ENCODE data around the gene USH1C.

USH1C gene

DNA sequence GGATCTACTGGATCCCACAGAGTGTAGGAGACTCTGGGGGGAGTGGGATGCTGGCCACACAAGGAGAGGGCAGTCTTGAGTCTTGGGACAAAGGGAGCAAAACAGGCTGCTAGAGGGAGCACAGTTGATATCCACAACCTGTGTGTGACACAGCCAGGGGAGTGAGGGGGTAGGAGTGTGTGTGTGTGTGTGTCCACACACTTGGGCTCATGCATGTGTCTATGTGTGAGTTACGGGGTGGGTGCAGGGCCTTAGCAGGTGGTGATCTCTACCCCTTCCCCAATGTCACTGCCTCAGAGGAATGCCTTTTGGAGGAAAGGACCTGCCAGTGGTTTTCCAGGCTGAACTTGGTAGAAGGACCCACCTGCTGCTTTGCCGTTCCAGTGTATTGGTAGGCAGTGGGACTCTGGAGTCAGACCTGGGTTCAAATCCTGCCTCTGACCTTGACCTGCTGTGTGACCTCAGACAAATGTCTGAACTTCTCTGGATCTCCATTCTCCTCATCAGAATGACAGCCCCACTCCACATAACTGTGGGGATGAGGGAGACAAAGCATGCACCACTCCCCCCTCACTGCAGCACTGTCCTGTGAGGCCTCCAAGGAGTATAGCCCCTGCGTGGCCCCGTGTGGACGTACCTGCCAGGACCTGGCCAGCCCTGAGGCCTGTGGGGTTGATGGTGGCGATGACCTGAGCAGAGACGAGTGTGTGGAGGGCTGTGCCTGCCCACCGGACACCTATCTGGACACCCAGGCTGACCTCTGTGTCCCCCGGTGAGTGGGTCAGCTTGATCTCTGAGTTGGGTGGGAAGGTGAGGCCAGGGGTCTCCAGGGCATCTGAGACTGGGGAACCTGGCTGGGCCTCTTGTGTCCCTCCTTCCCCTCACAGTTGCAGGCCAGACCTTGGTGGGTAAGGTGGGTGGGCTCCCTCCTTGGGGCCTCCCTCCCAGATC lies 30.2 kb upstream of the USH1C start:
- H3K36me3 Mint-ChIP-seq (ENCODE audit: low read depth), result no peaks in the 10 kb centered on the region
- H3K27ac Mint-ChIP-seq, result no peak overlapping the region
- H3K9me3 Mint-ChIP-seq, result no peaks in the 10 kb centered on the region
- no peak for DNase-seq
- peaks cover 5% of the 10 kb centered on the region for H3K27me3 Mint-ChIP-seq
- H3K4me1 Mint-ChIP-seq (ENCODE audit: low read depth), result peaks cover 2% of the 10 kb centered on the region
- no peak overlapping the region for H3K4me3 Mint-ChIP-seq

DNA sequence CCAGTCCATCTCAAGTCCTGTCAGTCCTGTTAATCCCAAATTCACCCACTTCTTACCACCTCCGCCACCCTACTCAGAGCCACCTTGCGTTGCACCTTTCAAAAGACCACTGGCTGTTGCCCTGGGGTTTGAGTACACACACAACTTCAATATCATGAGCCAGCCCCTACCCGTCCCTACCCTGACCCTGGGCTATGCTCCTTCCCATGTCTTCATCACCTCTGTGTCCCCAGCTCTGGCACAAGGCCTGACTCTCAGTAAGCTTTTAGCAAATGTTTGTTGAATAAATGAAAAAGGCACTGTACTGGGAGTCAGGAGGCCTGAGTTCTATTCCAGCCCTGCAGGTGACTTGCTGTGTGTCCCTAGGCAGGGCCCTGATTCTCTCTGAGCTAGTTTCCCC lies 29.3 kb upstream of the USH1C start:
- Mint-ChIP-seq H3K4me3 (no peak overlapping the region), H3K27me3 (peaks cover 5% of the 10 kb centered on the region), H3K4me1 (ENCODE audit: low read depth) (peaks cover 2% of the 10 kb centered on the region), H3K9me3 (no peaks in the 10 kb centered on the region), H3K36me3 (ENCODE audit: low read depth) (no peaks in the 10 kb centered on the region), H3K27ac (no peak overlapping the region)
- DNase-seq, result no peak

DNA sequence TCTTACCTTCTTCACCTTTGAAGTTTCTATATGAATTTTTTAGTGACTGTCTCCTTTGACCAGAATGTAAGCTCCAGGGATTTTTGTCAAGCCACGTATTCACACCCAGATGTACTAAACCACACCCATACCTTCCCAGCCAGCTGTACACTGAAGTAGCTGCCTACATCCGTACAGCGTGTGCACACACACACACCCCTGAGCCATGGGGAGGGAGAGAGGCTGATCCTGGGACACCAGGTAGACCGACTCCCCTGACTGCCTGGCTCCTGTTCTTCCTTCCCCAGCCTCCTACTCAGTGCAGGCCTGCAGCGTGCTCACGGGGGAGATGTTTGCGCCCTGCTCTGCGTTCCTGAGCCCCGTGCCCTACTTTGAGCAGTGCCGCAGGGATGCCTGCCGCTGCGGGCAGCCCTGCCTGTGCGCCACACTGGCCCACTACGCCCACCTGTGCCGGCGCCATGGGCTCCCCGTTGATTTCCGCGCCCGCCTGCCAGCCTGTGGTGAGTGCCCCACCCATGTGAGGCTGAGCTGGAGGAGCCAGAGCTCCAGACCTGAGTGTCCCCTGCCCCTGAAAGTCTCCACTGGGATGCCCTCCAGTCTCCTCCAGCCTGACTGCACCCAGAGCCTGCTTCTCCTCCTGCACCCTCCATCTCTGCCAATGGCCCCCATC lies 28.7 kb upstream of the USH1C start:
- H3K36me3 Mint-ChIP-seq (ENCODE audit: low read depth), result no peaks in the 10 kb centered on the region
- H3K9me3 Mint-ChIP-seq, result no peaks in the 10 kb centered on the region
- H3K27ac Mint-ChIP-seq, result no peak overlapping the region
- peaks cover 2% of the 10 kb centered on the region for H3K4me1 Mint-ChIP-seq (ENCODE audit: low read depth)
- peaks cover 3% of the 10 kb centered on the region for H3K27me3 Mint-ChIP-seq
- no peak for DNase-seq
- no peak overlapping the region for H3K4me3 Mint-ChIP-seq

DNA sequence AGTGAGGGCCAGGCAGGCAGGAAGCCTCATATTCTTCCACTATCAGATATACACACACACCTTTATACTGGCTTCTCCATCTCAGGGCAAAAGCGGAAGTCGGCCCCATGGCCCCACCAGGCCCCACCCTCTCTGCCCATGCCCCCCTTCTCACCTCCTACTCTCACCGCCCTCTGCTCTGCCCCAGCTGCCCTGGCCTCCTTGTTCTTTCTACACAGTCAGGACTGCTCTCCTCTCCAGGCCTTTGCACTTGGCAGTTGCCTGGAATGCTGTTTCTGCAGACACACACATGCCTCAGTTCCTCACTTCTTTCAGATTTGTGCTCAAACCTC lies 28.1 kb upstream of the USH1C start:
- no peak overlapping the region for H3K27ac Mint-ChIP-seq
- H3K4me3 Mint-ChIP-seq, result no peak overlapping the region
- H3K27me3 Mint-ChIP-seq, result peaks cover 3% of the 10 kb centered on the region
- peak; percentile 16 for DNase-seq
- no peaks in the 10 kb centered on the region for H3K9me3 Mint-ChIP-seq
- no peaks in the 10 kb centered on the region for H3K36me3 Mint-ChIP-seq (ENCODE audit: low read depth)
- H3K4me1 Mint-ChIP-seq (ENCODE audit: low read depth), result peaks cover 2% of the 10 kb centered on the region

DNA sequence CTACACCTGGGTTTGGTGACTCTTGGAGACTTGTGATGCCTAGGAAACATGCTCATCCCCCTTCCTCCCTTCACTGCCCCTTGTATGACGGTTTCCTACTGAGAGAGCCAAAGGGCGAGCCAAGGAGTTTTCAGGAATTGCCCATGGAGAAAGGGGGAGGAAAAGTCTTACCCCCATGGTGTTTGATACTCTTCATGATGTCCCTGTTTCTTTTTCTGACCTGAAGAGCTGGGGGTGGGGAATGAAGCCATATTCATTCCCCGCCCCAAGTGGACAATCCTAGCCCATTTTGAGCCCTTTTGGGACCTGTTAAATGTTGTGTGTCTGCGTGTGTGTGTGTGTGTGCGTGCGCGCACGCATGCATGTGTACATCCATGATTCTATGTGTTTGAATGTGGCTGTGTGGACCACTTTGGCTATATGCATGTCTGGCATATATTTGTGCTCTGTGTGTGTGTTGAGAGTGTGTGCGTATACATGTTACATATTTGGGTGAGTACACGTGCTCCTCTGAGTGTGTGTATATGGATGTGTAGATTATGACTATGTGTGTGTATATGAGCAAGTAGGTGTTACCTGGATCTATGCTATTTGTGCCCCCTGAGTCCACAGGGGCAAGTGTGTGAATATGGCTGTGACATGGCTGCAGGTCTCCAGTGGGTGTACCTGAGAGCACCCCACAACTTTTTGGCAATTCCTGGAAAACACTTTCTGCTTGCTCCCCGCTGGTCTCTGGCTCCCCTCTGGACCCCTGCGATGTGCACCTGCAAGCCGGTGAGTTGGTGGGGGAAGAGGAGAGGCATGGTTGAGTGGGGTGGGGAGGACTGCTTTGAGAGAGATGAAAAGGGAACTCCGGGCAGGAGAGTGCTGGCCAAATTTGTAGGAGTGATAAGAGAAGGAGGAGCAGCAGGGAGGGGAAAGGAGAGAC lies 27.5 kb upstream of the USH1C start:
- no peaks in the 10 kb centered on the region for H3K36me3 Mint-ChIP-seq (ENCODE audit: low read depth)
- H3K27ac Mint-ChIP-seq, result no peak overlapping the region
- no peaks in the 10 kb centered on the region for H3K27me3 Mint-ChIP-seq
- DNase-seq, result no peak
- no peaks in the 10 kb centered on the region for H3K9me3 Mint-ChIP-seq
- H3K4me3 Mint-ChIP-seq, result no peak overlapping the region
- peaks cover 2% of the 10 kb centered on the region for H3K4me1 Mint-ChIP-seq (ENCODE audit: low read depth)

DNA sequence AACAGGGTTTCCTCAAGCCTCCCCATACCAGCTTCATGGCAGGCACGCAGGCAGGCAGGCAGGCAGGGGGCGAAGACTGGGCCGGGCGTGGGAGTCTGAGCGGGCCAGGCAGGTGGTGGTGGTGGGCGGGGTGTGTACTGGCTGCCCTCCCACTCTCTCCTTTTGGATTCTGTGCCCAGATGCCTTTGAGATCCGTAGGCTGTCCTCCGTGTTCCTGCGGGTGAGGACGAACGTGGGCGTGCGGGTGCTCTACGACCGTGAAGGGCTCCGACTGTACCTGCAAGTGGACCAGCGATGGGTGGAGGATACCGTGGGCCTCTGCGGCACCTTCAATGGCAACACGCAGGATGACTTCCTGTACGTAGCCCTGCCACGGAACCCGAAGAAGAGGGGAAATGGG lies 25.8 kb upstream of the USH1C start:
- Mint-ChIP-seq H3K4me3 (no peak overlapping the region), H3K27me3 (no peaks in the 10 kb centered on the region), H3K27ac (no peak overlapping the region), H3K36me3 (ENCODE audit: low read depth) (no peaks in the 10 kb centered on the region), H3K4me1 (ENCODE audit: low read depth) (peaks cover 2% of the 10 kb centered on the region), H3K9me3 (no peaks in the 10 kb centered on the region)
- DNase-seq, result no peak

DNA sequence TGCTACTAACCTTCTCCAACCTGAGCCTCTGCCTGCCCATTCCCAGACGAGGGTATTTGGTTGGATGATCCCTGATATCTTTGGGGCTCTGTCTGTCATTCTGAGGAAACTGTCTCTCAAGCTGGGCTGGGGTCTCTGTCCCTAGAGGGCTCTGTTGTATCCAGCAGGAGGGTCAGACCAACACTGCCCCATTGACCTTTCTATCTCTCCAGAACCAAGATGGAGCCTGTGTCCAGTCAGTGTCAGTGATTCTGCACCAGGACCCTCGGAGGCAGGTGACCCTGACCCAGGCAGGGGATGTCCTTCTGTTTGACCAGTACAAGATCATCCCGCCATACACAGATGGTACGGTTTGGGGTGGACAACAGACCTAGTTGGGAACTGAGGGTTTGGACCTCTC lies 24.7 kb upstream of the USH1C start:
- no peaks in the 10 kb centered on the region for H3K27me3 Mint-ChIP-seq
- no peak overlapping the region for H3K27ac Mint-ChIP-seq
- H3K9me3 Mint-ChIP-seq, result no peaks in the 10 kb centered on the region

DNA sequence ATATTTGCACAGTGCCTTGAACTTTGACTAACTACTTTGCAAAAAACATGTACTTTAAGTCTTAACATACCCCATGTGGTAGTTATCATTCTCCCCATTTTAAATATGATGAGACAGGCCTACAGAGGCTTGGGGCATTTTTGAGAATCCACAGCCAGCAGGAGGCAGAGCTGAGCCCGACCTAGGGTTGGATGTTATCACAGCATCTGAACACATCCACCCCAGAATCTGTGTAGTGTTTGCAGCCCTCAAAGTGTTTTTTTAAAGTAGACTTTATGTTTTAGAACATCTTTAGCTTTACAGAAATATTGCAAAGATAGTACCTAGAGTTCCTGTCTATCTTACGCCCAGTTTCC lies 20.4 kb upstream of the USH1C start:
- DNase-seq, result no peak
- no peaks in the 10 kb centered on the region for H3K4me1 Mint-ChIP-seq (ENCODE audit: low read depth)
- no peak overlapping the region for H3K4me3 Mint-ChIP-seq
- H3K36me3 Mint-ChIP-seq (ENCODE audit: low read depth), result no peaks in the 10 kb centered on the region
- H3K27me3 Mint-ChIP-seq, result no peaks in the 10 kb centered on the region
- no peaks in the 10 kb centered on the region for H3K9me3 Mint-ChIP-seq
- H3K27ac Mint-ChIP-seq, result no peak overlapping the region

More for the DNA sequence above, 24.7 kb upstream of the USH1C start:
- H3K4me3 Mint-ChIP-seq, result no peak overlapping the region
- no peak for DNase-seq
- H3K4me1 Mint-ChIP-seq (ENCODE audit: low read depth), result peaks cover 2% of the 10 kb centered on the region
- no peaks in the 10 kb centered on the region for H3K36me3 Mint-ChIP-seq (ENCODE audit: low read depth)

DNA sequence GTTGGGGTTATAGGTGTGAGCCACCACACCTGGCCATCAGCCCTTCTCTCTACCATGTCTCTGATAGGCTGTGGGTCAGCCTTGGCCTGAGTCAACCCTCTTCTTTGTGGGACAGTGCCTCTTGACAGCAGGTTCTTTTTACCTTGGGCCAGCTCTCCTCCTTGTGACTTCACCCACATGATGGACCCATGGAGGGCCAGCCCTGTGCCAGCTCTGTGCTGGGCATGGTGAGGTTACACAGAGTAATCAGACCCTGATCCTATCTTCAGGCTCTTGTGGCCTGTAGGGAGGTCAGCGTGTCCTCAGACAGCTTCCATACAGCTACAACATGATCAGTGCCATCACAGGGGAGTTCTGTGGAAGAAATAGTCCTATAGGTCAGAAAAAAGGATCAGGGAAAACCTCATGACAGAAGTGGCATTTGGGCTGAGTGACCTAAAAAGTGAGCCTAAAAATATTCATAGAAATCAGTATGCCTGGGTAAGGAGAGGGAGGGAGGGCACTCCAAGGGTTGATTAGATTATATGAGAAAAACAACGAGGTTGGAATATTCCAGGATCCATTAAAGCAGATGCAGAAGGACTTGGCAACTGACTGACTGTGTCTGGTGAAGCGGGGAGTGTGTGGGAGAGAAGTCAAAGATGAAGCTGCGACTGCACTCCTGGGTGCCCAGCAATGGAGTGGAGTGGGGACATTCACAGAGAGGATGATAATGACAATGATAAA lies 19.9 kb upstream of the USH1C start:
- Mint-ChIP-seq H3K9me3 (no peaks in the 10 kb centered on the region), H3K27me3 (no peaks in the 10 kb centered on the region), H3K4me3 (no peak overlapping the region), H3K4me1 (ENCODE audit: low read depth) (no peaks in the 10 kb centered on the region), H3K27ac (no peak overlapping the region), H3K36me3 (ENCODE audit: low read depth) (no peaks in the 10 kb centered on the region)
- no peak for DNase-seq

DNA sequence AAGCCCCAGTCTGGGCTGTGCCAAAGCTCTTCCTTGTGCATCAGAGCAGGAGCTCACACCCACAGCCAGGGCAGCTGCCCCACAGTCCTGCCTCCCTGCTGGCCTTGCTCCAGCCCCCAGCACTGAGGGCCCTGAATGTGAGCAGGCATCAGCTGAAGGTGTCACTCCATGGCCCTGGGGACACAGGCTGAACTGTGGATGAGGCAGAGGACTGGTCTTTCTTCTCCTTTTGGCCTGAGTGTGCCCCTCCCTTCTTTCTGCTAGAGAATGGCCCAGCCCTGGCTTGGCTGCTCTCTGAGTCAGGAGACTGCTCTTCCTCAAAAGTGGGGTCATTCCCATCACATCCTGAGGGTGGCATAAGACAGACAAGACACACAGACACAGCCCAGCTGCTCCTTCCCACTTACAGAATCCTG lies 19.0 kb upstream of the USH1C start:
- Mint-ChIP-seq H3K36me3 (ENCODE audit: low read depth) (no peaks in the 10 kb centered on the region), H3K9me3 (no peaks in the 10 kb centered on the region), H3K27ac (no peak overlapping the region), H3K4me3 (no peak overlapping the region), H3K4me1 (ENCODE audit: low read depth) (no peaks in the 10 kb centered on the region), H3K27me3 (peaks cover 2% of the 10 kb centered on the region)
- no peak for DNase-seq

DNA sequence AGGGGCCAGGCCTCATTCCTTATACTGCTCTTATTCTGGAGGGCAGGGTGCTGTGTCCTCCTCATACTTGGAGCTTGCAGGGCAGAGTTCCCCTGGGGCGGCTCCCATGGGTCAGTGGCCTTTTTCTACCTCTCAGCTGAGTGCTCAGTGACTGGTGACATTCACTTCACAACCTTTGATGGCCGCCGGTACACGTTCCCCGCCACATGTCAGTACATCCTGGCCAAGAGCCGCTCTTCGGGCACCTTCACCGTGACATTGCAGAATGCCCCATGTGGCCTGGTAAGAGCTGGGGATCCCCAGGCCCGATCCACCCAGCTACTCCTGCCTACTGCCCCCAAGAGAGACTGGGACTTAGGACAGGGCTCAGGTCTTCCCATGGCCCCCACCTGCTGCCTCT lies 17.3 kb upstream of the USH1C start:
- Mint-ChIP-seq H3K9me3 (no peaks in the 10 kb centered on the region), H3K27ac (no peak overlapping the region)

DNA sequence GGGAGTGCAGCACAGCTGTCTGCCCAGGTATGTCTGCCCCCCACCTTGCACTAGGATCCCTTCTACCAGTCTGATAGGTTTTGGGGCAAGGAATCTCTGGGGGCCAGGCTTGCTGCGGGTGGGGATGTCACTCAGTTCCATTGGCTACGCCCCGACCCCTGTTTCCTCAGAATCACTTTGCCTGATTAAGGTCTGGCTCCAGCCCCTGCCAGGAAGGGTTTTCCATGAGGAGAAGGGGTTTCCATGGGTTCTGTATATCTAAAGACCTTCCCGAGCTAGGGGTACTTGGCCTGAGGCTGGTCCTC lies 16.8 kb upstream of the USH1C start:
- Mint-ChIP-seq H3K4me1 (ENCODE audit: low read depth) (no peaks in the 10 kb centered on the region), H3K27me3 (peaks cover 19% of the 10 kb centered on the region), H3K9me3 (no peaks in the 10 kb centered on the region), H3K27ac (no peak overlapping the region), H3K36me3 (ENCODE audit: low read depth) (no peaks in the 10 kb centered on the region), H3K4me3 (no peak overlapping the region)
- no peak for DNase-seq

More for the DNA sequence above, 17.3 kb upstream of the USH1C start:
- Mint-ChIP-seq H3K4me3 (no peak overlapping the region), H3K36me3 (ENCODE audit: low read depth) (no peaks in the 10 kb centered on the region), H3K27me3 (peaks cover 15% of the 10 kb centered on the region), H3K4me1 (ENCODE audit: low read depth) (no peaks in the 10 kb centered on the region)
- DNase-seq, result no peak

DNA sequence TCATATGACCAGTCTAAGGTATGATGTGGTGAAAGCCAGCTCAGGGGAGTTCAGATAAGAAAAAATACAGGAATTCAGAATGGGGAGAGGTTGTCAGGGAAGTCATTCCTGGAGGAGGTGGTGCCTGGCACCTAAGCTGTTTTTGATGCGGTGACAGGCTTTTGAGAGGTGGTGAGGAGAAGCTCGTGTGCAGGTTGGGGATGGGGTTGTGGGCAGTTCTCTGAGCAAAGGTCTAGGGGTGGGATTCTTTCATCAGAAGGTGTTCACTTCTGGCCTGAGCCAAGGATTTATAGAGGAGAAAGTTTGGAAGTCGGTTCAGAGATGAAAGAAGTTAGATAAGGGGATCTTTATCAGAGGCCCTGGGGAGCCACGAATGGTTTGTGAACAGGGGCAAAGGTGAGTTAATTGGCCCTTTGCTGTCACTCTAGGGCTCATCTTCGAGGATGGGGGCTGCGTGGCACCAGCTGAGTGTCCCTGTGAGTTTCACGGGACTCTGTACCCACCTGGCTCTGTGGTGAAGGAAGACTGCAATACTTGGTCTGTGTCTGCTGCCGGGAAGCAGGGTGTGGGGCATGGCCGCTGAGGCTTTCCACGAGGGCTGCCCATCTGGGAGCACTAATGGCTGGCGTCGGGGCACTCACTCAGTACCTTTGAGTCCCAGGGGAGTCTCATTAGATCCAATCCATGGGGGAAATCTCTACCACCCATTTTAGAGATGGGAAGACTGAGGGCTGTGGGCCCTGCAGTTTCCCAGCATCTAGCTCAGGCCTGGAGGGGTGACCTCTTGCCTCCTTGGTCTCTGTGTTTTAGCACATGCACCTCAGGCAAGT lies 16.3 kb upstream of the USH1C start:
- H3K4me1 Mint-ChIP-seq (ENCODE audit: low read depth), result no peaks in the 10 kb centered on the region
- peaks cover 20% of the 10 kb centered on the region for H3K27me3 Mint-ChIP-seq
- H3K9me3 Mint-ChIP-seq, result no peaks in the 10 kb centered on the region
- no peak overlapping the region for H3K4me3 Mint-ChIP-seq
- H3K27ac Mint-ChIP-seq, result no peak overlapping the region
- no peaks in the 10 kb centered on the region for H3K36me3 Mint-ChIP-seq (ENCODE audit: low read depth)
- no peak for DNase-seq

Measured in activated T-cell treated with anti-CD3 and anti-CD28 coated beads, Interleukin-2, amount 50 U/mL, for 24 hours (primary cell).